Adipocyte (in vitro differentiated cells): ENCODE measurements around the gene CPVL.

Source experiments
- DNase-seq: peaks from one replicate; pipeline ENCODE4 v3.0.0-alpha.2; 2015; ENCODE audit warnings: low read depth
- H3K27me3 ChIP-seq: replicated peaks from 2 replicates; pipeline ENCODE4 v1.7.0; 2013; ENCODE audit warnings: mild to moderate bottlenecking, low read length, moderate library complexity; ENCODE audit not compliant: control insufficient read depth, insufficient read depth
- H3K36me3 ChIP-seq: 2 replicates; pipeline ENCODE4 v1.7.0; 2013; ENCODE audit warnings: low read length, mild to moderate bottlenecking, moderate library complexity; ENCODE audit not compliant: control insufficient read depth, insufficient read depth, severe bottlenecking
- H3K4me1 ChIP-seq: 2 replicates; pipeline ENCODE4 v1.7.0; 2013; ENCODE audit warnings: mild to moderate bottlenecking, low read length, moderate library complexity; ENCODE audit not compliant: control insufficient read depth, insufficient read depth
- H3K4me3 ChIP-seq: 2 replicates; pipeline ENCODE4 v1.7.0; 2013; ENCODE audit warnings: mild to moderate bottlenecking, low read length, moderate library complexity
- H3K9ac ChIP-seq: 2 replicates; pipeline ENCODE4 v1.7.0; 2013; ENCODE audit warnings: mild to moderate bottlenecking, low read length, moderate library complexity
- H3K9me3 ChIP-seq: 2 replicates; pipeline ENCODE4 v1.7.0; 2013; ENCODE audit warnings: mild to moderate bottlenecking, low read length, moderate library complexity; ENCODE audit not compliant: control insufficient read depth

CPVL gene

DNA sequence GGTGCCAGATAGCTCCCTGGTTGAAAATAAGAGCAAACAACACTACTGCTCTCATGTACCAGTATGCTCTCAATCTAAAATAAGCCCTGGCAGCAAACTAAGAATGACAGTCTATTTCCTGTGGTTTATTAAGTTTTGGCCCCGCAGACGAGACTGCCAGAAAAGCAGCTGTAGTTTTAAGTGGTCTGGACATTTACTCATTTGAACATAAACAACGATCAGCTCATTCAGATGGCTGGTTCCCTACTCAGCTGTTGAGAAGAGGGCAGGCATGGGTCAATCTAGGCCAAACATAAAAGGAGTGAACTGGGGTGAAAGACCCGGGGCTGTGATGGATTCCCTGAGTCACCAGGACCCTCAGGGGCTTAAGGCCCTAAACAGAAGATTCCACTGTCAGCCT lies 192.7 kb downstream of the CPVL start:
- Histone ChIP-seq H3K27me3 (peaks cover 34% of the 10 kb centered on the region), H3K9ac (no peak overlapping the region), H3K4me3 (no peak overlapping the region), H3K4me1 (peaks cover 17% of the 10 kb centered on the region), H3K36me3 (no peaks in the 10 kb centered on the region), H3K9me3 (no peaks in the 10 kb centered on the region)
- peak; percentile 27 for DNase-seq
